PC-9 (cell line): ENCODE data around the gene PI4KA.

Experiments used
- EZH2 ChIP-seq: fragments of 200-600 bp; sonication (generic); IDR thresholded peaks from 2 replicates; pipeline ENCODE4 v1.8.0; 2017; ENCODE audit warnings: antibody characterized with exemption, low read depth
- TF ChIP-seq, protein P1 (sequence below): fragments of 200-600 bp; sonication (generic); conservative IDR thresholded peaks from 2 replicates; pipeline ENCODE4 v1.6.1; 2017; ENCODE audit warnings: mixed run types, antibody characterized with exemption, mild to moderate bottlenecking, moderate library complexity

DNA sequence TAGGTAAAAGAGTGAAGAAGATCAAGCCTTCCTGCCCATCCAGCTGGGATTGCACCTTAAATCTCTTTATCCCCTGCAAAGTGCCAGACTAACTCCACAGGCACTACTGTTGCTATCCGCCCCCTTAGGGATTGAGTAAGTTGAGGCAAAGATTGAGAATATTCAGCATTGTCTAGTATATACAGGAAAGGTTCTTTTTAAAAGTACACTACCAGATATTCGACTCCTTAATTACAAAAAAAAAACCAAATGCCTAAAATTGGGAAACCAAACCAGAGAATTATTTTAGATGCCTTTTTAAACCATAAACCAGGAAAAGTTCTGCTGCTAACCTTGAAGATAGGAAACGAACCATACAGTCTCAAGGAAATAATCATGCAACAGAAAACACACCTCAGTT is 73.2 kb downstream of the PI4KA start:
- no peak for TF ChIP-seq EZH2
- TF ChIP-seq, protein P1, sequence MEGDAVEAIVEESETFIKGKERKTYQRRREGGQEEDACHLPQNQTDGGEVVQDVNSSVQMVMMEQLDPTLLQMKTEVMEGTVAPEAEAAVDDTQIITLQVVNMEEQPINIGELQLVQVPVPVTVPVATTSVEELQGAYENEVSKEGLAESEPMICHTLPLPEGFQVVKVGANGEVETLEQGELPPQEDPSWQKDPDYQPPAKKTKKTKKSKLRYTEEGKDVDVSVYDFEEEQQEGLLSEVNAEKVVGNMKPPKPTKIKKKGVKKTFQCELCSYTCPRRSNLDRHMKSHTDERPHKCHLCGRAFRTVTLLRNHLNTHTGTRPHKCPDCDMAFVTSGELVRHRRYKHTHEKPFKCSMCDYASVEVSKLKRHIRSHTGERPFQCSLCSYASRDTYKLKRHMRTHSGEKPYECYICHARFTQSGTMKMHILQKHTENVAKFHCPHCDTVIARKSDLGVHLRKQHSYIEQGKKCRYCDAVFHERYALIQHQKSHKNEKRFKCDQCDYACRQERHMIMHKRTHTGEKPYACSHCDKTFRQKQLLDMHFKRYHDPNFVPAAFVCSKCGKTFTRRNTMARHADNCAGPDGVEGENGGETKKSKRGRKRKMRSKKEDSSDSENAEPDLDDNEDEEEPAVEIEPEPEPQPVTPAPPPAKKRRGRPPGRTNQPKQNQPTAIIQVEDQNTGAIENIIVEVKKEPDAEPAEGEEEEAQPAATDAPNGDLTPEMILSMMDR, result no peak
